Tibial nerve (tissue), 4 donors: ENCODE data around the gene C6orf15. TPM values are rescaled to one million over a fixed set of nuclear protein-coding genes. Genes with fewer than 3 reads are reported as not detected.

Experiments used
- DNase-seq, 2 donors: peaks; one replicate each; pipeline ENCODE4 v3.0.0-alpha.2; 2019; ENCODE audit warnings: low spot score in 2 of 2
- H3K27ac ChIP-seq, 4 donors: fragments of 200-600 bp; sonication (generic) in 3 of 4; one replicate each; pipeline ENCODE4 v1.5.1; 2017 to 2019; ENCODE audit warnings: mild to moderate bottlenecking in 1 of 4
- H3K27me3 ChIP-seq, 2 donors: fragments of 200-600 bp; sonication (generic) in 1 of 2; one replicate each; pipeline versions ENCODE4 v1.5.1 to v1.6.0; 2017 to 2019
- H3K36me3 ChIP-seq, 3 donors: fragments of 200-600 bp; sonication (generic); one replicate each; pipeline ENCODE4 v1.5.1; 2018 to 2019
- H3K4me1 ChIP-seq, 4 donors: fragments of 200-600 bp; sonication (generic) in 3 of 4; one replicate each; pipeline ENCODE4 v1.5.1; 2017 to 2019
- H3K4me3 ChIP-seq, 4 donors: fragments of 200-600 bp; sonication (generic) in 3 of 4; one replicate each; pipeline ENCODE4 v1.5.1; 2017 to 2019; ENCODE audit warnings: mild to moderate bottlenecking in 1 of 4, moderate library complexity in 1 of 4
- H3K9me3 ChIP-seq, 4 donors: fragments of 200-600 bp; sonication (generic) in 3 of 4; one replicate each; pipeline ENCODE4 v1.5.1; 2017 to 2019
- CTCF ChIP-seq, 5 experiments: fragments of 200-600 bp in 3 of 5; fragments of 450-650 bp in 2 of 5; sonication (generic) in 3 of 5; IDR thresholded peaks; one replicate each; pipeline ENCODE4 v1.5.1; 2016 to 2019; ENCODE audit warnings: antibody characterized with exemption in 5 of 5, mild to moderate bottlenecking in 3 of 5, moderate library complexity in 2 of 5
- EP300 ChIP-seq, 2 donors: sonication (generic); formaldehyde crosslinking; IDR thresholded peaks; one replicate each; pipeline ENCODE4 v1.6.1; 2017; ENCODE audit warnings: antibody characterized with exemption in 2 of 2, mild to moderate bottlenecking in 1 of 2
- POLR2A ChIP-seq, 2 donors: fragments of 450-650 bp; IDR thresholded peaks; one replicate each; pipeline ENCODE4 v1.6.1; 2017; ENCODE audit warnings: antibody characterized with exemption in 2 of 2, mild to moderate bottlenecking in 2 of 2, moderate library complexity in 2 of 2
- WGBS, 2 donors: methylation state at CpG; one replicate each; pipeline ENCODE4 v1.1.5; 2018; 5-methylcytosine and 5-hydroxymethylcytosine counted together
- total RNA-seq, 4 donors: library from RNA; depleted of rRNA; stranded (reverse); fragments of >200 nt; gene quantifications; one replicate each; pipeline ENCODE4 v1.1.0, GENCODE V29; 2016

C6orf15 gene
- total RNA-seq, 4 donors from 2014 or later = not detected

GRCh38 chr6:31157513-31158139 is 45.3 kb upstream of the C6orf15 start, which contains the start of gene CCHCR1:
Gene CCHCR1, minus strand, starts transcription at chr6:31157802. Its CDS starts 202 bp downstream, at chr6:31157600.
- H3K27ac ChIP-seq = peak within 1 kb of the TSS; percentile 46 to 90 (median 80)
- H3K36me3 ChIP-seq = peaks cover 0 to 52% (median 0%) of the 10 kb centered on the region in 3 donors
- no peaks in the 10 kb centered on the region for H3K27me3 ChIP-seq
- H3K4me1 ChIP-seq = peaks cover 0 to 26% (median 11%) of the 10 kb centered on the region in 4 donors
- H3K4me3 ChIP-seq = peak within 1 kb of the TSS; percentile 45 to 76 (median 62)
- DNase-seq = no peak
- WGBS, 2 donors = 3 to 9% methylated on average over 14 of the region's 14 CpGs
- TF ChIP-seq EP300 (IDR thresholded peaks at IDR 0.05) (no peak), POLR2A (IDR thresholded peaks at IDR 0.05) (no peak), CTCF (IDR thresholded peaks at IDR 0.05) (no peak)
- no peaks in the 10 kb centered on the region for H3K9me3 ChIP-seq

- 89 to 90% methylated on average over 7 of the region's 7 CpGs for WGBS, 2 donors
- no peak for TF ChIP-seq POLR2A (IDR thresholded peaks at IDR 0.05)
- TF ChIP-seq EP300 (IDR thresholded peaks at IDR 0.05) = no peak
- no peak for TF ChIP-seq CTCF (IDR thresholded peaks at IDR 0.05)
- peaks cover 0 to 45% (median 0%) of the 10 kb centered on the region in 3 donors for H3K36me3 ChIP-seq
- no peak overlapping the region for H3K4me3 ChIP-seq
- H3K27ac ChIP-seq = no peak overlapping the region
- no peak for DNase-seq
- H3K4me1 ChIP-seq = peaks cover 0 to 26% (median 11%) of the 10 kb centered on the region in 4 donors
- H3K9me3 ChIP-seq = no peaks in the 10 kb centered on the region
- no peaks in the 10 kb centered on the region for H3K27me3 ChIP-seq
Measured at GRCh38 chr6:31156641-31157040, 44.3 kb upstream of the C6orf15 start.

GRCh38 chr6:31154436-31154835 is 42.1 kb upstream of the C6orf15 start:
- 80 to 94% methylated on average over 15 of the region's 15 CpGs for WGBS, 2 donors

GRCh38 chr6:31152781-31153180 is 40.4 kb upstream of the C6orf15 start:
- no peak overlapping the region for H3K4me3 ChIP-seq
- H3K27me3 ChIP-seq = no peaks in the 10 kb centered on the region
- H3K4me1 ChIP-seq = peaks cover 0 to 12% (median 2%) of the 10 kb centered on the region in 4 donors
- TF ChIP-seq CTCF (IDR thresholded peaks at IDR 0.05) (no peak), EP300 (IDR thresholded peaks at IDR 0.05) (no peak), POLR2A (IDR thresholded peaks at IDR 0.05) (no peak)
- 86 to 88% methylated on average over 7 of the region's 7 CpGs for WGBS, 2 donors
- DNase-seq = no peak
- no peak overlapping the region for H3K27ac ChIP-seq
- no peaks in the 10 kb centered on the region for H3K9me3 ChIP-seq
- peaks cover 0 to 72% (median 0%) of the 10 kb centered on the region in 3 donors for H3K36me3 ChIP-seq

More at GRCh38 chr6:31154436-31154835, 42.1 kb upstream of the C6orf15 start:
- no peak overlapping the region for H3K27ac ChIP-seq
- H3K27me3 ChIP-seq = no peaks in the 10 kb centered on the region
- H3K9me3 ChIP-seq = no peaks in the 10 kb centered on the region
- no peak for TF ChIP-seq CTCF (IDR thresholded peaks at IDR 0.05)
- TF ChIP-seq POLR2A (IDR thresholded peaks at IDR 0.05) = no peak
- no peak for TF ChIP-seq EP300 (IDR thresholded peaks at IDR 0.05)
- peaks cover 0 to 56% (median 0%) of the 10 kb centered on the region in 3 donors for H3K36me3 ChIP-seq
- H3K4me1 ChIP-seq = peaks cover 0 to 21% (median 9%) of the 10 kb centered on the region in 4 donors
- DNase-seq = no peak
- H3K4me3 ChIP-seq = no peak overlapping the region

- no peak for DNase-seq
- Histone ChIP-seq H3K27ac (no peak overlapping the region), H3K9me3 (no peaks in the 10 kb centered on the region), H3K36me3 (peaks cover 0 to 80% (median 0%) of the 10 kb centered on the region in 3 donors), H3K4me1 (no peaks in the 10 kb centered on the region), H3K4me3 (no peak overlapping the region), H3K27me3 (no peaks in the 10 kb centered on the region)
- WGBS, 2 donors = 83 to 95% methylated on average over 6 of the region's 6 CpGs
- TF ChIP-seq EP300 (IDR thresholded peaks at IDR 0.05) (no peak), POLR2A (IDR thresholded peaks at IDR 0.05) (no peak), CTCF (IDR thresholded peaks at IDR 0.05) (no peak)
Measured at GRCh38 chr6:31149827-31150447, 37.6 kb upstream of the C6orf15 start.
